Nephron progenitor cell (in vitro differentiated cells): Measurements from ENCODE around the gene HNRNPLL.
"Not testable (repeated sequence)": the region's sequence is repeated elsewhere in the genome, so short reads cannot be mapped to it uniquely, and the experiment has no call there.

Source experiments
- DNase-seq: peaks from one replicate; pipeline ENCODE4 v3.0.0; 2021
- H3K27ac Mint-ChIP-seq: 2 replicates; pipeline ENCODE4 v1.8.0; 2021; ENCODE audit warnings: mild to moderate bottlenecking, moderate library complexity, mixed read lengths
- H3K27me3 Mint-ChIP-seq: 2 replicates; pipeline ENCODE4 v1.8.0; 2021; ENCODE audit warnings: mild to moderate bottlenecking, low read depth, mixed read lengths; ENCODE audit not compliant: poor library complexity
- H3K36me3 Mint-ChIP-seq: 2 replicates; pipeline ENCODE4 v1.8.0; 2021; ENCODE audit warnings: low read depth, mixed read lengths
- H3K4me1 Mint-ChIP-seq: 2 replicates; pipeline ENCODE4 v1.8.0; 2021; ENCODE audit warnings: mixed read lengths
- H3K4me3 Mint-ChIP-seq: 2 replicates; pipeline ENCODE4 v1.8.0; 2021; ENCODE audit warnings: mild to moderate bottlenecking, moderate library complexity, mixed read lengths
- H3K9me3 Mint-ChIP-seq: 2 replicates; pipeline ENCODE4 v1.8.0; 2021; ENCODE audit warnings: mild to moderate bottlenecking, moderate library complexity, mixed read lengths
- CTCF ChIP-seq: fragments of 200-600 bp; sonication (generic); IDR thresholded peaks from 2 replicates; pipeline ENCODE4 v1.5.0; 2021; ENCODE audit warnings: antibody characterized with exemption

The HNRNPLL gene

GRCh38 chr2:38643021-38643671 is 40.4 kb upstream of the HNRNPLL start:
- no peak for DNase-seq
- peaks cover 2% of the 10 kb centered on the region for H3K27me3 Mint-ChIP-seq
- no peak overlapping the region for H3K4me3 Mint-ChIP-seq
- H3K9me3 Mint-ChIP-seq: peaks cover 30% of the 10 kb centered on the region
- H3K36me3 Mint-ChIP-seq: peaks cover 10% of the 10 kb centered on the region
- no peak for TF ChIP-seq CTCF
- no peak overlapping the region for H3K27ac Mint-ChIP-seq
- H3K4me1 Mint-ChIP-seq: no peaks in the 10 kb centered on the region

GRCh38 chr2:38642373-38643017 is 39.8 kb upstream of the HNRNPLL start:
- H3K27ac Mint-ChIP-seq, H3K27me3 Mint-ChIP-seq, DNase-seq, H3K4me3 Mint-ChIP-seq, H3K4me1 Mint-ChIP-seq: not testable (repeated sequence)
- Mint-ChIP-seq H3K36me3 (peaks cover 10% of the 10 kb centered on the region), H3K9me3 (peaks cover 30% of the 10 kb centered on the region)

- H3K27ac Mint-ChIP-seq: no peak overlapping the region
- no peak for DNase-seq
- peaks cover 4% of the 10 kb centered on the region for H3K4me1 Mint-ChIP-seq
- H3K36me3 Mint-ChIP-seq: no peaks in the 10 kb centered on the region
- no peak overlapping the region for H3K4me3 Mint-ChIP-seq
- TF ChIP-seq CTCF: no peak
- no peaks in the 10 kb centered on the region for H3K9me3 Mint-ChIP-seq
- peaks cover 5% of the 10 kb centered on the region for H3K27me3 Mint-ChIP-seq
Measured at GRCh38 chr2:38636069-38636468, 33.3 kb upstream of the HNRNPLL start.

GRCh38 chr2:38635139-38635538 is 32.4 kb upstream of the HNRNPLL start:
- no peak for DNase-seq
- H3K9me3 Mint-ChIP-seq: peaks cover 3% of the 10 kb centered on the region
- H3K4me3 Mint-ChIP-seq: no peak overlapping the region
- peaks cover 9% of the 10 kb centered on the region for H3K27me3 Mint-ChIP-seq
- TF ChIP-seq CTCF: no peak
- peaks cover 4% of the 10 kb centered on the region for H3K4me1 Mint-ChIP-seq
- H3K27ac Mint-ChIP-seq: no peak overlapping the region
- no peaks in the 10 kb centered on the region for H3K36me3 Mint-ChIP-seq

- Mint-ChIP-seq H3K9me3 (peaks cover 8% of the 10 kb centered on the region), H3K4me1 (peaks cover 4% of the 10 kb centered on the region), H3K27me3 (peaks cover 10% of the 10 kb centered on the region), H3K27ac (no peak overlapping the region), H3K36me3 (no peaks in the 10 kb centered on the region), H3K4me3 (no peak overlapping the region)
- no peak for TF ChIP-seq CTCF
- DNase-seq: no peak
Measured at GRCh38 chr2:38634684-38635083, 32.0 kb upstream of the HNRNPLL start.

- no peak for DNase-seq
- TF ChIP-seq CTCF: no peak
- Mint-ChIP-seq H3K36me3 (no peaks in the 10 kb centered on the region), H3K9me3 (peaks cover 13% of the 10 kb centered on the region), H3K27ac (no peak overlapping the region), H3K27me3 (peaks cover 10% of the 10 kb centered on the region), H3K4me3 (no peak overlapping the region), H3K4me1 (peaks cover 4% of the 10 kb centered on the region)
Measured at GRCh38 chr2:38633895-38634294, 31.2 kb upstream of the HNRNPLL start.
